Measurements from ENCODE around the gene STIM1. TPM values are rescaled to one million over a fixed set of nuclear protein-coding genes. Genes with fewer than 3 reads are reported as not detected.

Gene STIM1
- total and polyA plus RNA-seq, 2 experiments from 2014 or later = 16.1 to 60.0 TPM

DNA sequence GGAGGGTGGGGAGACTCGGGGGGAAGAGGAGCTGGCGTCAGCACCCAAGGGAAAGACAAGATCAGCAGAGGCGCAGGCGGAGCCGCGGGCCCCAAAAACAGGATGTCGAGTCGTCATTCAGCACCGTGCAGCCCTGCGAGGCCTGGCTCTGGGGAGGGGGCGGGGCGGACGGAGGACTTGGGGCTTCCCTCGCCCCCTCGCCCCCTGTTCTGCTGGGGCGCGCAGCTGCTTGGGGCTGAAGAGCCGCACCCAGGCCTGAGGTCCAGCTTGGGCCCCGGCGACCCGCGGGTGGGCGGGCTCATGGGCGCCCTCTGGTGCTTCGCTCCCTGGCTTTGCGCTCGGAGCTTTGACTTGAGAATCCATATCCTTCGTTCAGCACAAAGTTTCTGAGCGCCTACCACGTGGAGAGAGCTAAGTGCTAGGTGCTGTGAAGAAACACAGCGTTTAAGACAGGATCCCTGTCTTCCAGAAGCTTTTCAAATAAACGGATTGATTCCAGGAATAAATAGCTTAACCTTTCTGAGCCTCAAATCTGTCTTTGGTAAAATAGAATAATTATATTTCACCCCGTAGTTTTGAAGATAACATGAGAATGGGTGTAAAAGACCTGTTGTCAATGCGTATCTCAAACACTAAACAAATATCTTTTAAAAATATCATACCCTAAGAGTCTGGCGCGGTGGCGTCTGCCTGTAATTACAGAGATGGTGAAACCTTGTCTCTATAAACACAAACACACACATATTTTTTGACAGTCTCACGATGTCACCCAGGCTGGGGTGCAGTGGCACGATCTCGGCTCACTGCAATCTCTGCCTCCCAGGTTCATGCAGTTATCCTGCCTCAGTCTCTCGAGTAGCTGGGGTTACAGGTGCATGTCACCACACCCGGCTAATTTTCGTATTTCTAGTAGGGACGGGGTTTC is 13.8 kb upstream of the STIM1 start:
- peak; percentile 90 to 91 for DNase-seq (ENCODE audit: low read depth in 1 of 2, low spot score in 1 of 2)
- Histone ChIP-seq H3K4me1 (ENCODE audit: low read depth) (peaks cover 4% of the 10 kb centered on the region), H3K27me3 (no peaks in the 10 kb centered on the region), H3K9me3 (ENCODE audit: low read depth) (no peaks in the 10 kb centered on the region), H3K36me3 (no peaks in the 10 kb centered on the region), H3K27ac (peak overlapping the region; percentile 75), H3K4me3 (peak overlapping the region; percentile 91)
- TF ChIP-seq, protein P1, sequence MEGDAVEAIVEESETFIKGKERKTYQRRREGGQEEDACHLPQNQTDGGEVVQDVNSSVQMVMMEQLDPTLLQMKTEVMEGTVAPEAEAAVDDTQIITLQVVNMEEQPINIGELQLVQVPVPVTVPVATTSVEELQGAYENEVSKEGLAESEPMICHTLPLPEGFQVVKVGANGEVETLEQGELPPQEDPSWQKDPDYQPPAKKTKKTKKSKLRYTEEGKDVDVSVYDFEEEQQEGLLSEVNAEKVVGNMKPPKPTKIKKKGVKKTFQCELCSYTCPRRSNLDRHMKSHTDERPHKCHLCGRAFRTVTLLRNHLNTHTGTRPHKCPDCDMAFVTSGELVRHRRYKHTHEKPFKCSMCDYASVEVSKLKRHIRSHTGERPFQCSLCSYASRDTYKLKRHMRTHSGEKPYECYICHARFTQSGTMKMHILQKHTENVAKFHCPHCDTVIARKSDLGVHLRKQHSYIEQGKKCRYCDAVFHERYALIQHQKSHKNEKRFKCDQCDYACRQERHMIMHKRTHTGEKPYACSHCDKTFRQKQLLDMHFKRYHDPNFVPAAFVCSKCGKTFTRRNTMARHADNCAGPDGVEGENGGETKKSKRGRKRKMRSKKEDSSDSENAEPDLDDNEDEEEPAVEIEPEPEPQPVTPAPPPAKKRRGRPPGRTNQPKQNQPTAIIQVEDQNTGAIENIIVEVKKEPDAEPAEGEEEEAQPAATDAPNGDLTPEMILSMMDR (IDR thresholded peaks at IDR 0.05; ENCODE audit: low read depth, low read length) = peak; percentile 81

DNA sequence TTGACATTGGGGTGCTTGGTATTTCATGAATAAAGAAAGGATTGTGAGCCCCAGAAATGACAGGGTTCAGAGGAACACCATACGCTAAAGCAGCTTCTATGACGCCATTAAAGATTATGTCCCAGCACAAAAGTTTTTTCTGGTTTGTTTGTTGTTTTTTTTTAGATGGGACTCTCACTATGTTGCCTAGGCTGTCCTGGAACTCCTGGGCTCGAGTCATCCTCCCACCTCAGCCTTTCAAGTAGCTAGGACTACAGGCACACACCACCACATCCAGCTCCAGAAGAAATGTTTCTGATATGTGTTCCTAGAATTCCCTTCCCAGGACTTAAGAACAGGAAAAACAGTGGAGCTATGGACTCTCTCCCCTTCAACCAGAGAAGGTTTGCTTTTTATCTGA is 12.1 kb upstream of the STIM1 start:
- Histone ChIP-seq H3K4me3 (no peak overlapping the region), H3K27ac (no peak overlapping the region), H3K4me1 (ENCODE audit: low read depth) (no peaks in the 10 kb centered on the region), H3K9me3 (ENCODE audit: low read depth) (no peaks in the 10 kb centered on the region), H3K36me3 (no peaks in the 10 kb centered on the region), H3K27me3 (peaks cover 8% of the 10 kb centered on the region)
- no peak for DNase-seq (ENCODE audit: low read depth in 1 of 2, low spot score in 1 of 2)
- TF ChIP-seq, protein P1 (IDR thresholded peaks at IDR 0.05; ENCODE audit: low read depth, low read length) = no peak

DNA sequence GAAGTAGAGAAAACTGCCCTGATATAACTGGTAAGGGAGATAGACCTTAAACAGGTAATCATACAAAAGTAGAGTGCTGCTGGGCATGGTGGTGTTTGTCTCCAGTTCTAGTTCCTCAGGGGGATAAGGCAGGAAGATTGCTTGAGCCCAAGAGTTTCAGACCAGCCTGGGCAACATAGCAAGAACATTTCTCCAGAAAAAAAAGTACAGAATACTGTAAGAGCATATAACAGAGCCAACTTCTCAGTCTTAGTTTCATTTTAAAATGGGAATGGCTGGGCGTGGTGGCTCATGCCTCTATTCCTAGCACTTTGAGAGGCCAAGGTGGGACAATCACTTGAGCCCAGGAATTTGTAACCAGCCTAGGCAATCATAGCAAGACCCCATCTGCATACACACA is 10.2 kb upstream of the STIM1 start:
- no peak for DNase-seq (ENCODE audit: low read depth in 1 of 2, low spot score in 1 of 2)
- TF ChIP-seq, protein P1 (IDR thresholded peaks at IDR 0.05; ENCODE audit: low read depth, low read length) = no peak

DNA sequence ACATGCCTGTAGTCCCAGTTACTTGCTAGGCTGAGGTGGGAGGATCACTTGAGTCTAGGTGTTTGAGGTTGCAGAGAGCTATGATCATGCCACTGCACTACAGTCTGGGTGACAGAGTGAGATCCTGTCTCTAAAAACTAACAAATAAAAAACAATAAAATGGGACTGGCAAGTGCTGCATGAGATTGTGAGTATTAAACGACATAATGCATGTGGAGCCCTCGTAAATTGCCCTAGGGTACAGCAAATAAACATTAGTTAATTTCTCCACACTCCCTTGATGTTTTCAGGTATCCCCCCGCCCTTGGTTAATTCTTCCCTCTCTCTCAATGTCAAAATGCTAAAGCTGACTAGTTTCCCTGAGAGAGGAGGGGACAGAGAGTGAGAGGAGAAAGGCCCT is 9.8 kb upstream of the STIM1 start:
- H3K4me3 ChIP-seq = no peak overlapping the region
- H3K27me3 ChIP-seq = peaks cover 8% of the 10 kb centered on the region
- H3K36me3 ChIP-seq = no peaks in the 10 kb centered on the region
- no peaks in the 10 kb centered on the region for H3K4me1 ChIP-seq (ENCODE audit: low read depth)
- TF ChIP-seq, protein P1 (IDR thresholded peaks at IDR 0.05; ENCODE audit: low read depth, low read length) = no peak
- no peak for DNase-seq (ENCODE audit: low read depth in 1 of 2, low spot score in 1 of 2)
- no peak overlapping the region for H3K27ac ChIP-seq
- no peaks in the 10 kb centered on the region for H3K9me3 ChIP-seq (ENCODE audit: low read depth)

More for the DNA sequence above, 10.2 kb upstream of the STIM1 start:
- peaks cover 8% of the 10 kb centered on the region for H3K27me3 ChIP-seq
- no peaks in the 10 kb centered on the region for H3K4me1 ChIP-seq (ENCODE audit: low read depth)
- H3K36me3 ChIP-seq = no peaks in the 10 kb centered on the region
- no peak overlapping the region for H3K27ac ChIP-seq
- no peak overlapping the region for H3K4me3 ChIP-seq
- no peaks in the 10 kb centered on the region for H3K9me3 ChIP-seq (ENCODE audit: low read depth)

DNA sequence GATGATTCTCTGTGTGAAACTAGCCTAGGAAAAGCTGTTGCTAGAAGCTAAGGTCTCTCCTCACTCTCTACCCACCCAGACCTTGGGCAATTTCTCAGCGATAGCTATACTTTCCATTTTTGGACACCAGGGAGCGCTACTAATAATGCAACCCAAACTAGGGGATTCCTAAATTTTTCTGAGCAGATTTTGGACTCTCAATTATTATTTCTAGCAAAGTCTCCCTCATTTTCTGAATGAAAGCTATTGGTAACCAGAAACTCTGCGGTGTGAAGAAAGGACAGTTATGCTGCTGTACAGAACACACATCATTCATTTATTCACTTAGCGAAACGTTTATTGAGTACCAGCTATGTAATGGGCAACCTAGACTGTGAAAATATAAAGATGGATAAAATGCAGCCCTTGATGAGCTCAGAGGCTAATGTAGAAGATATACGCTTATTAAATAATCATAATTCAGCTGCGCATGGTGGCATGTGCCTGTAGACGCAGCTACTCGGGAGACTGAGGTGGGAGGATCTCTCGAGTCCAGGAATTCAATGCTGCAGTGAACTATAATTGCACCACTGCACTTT is 6.1 kb upstream of the STIM1 start:
- Histone ChIP-seq H3K4me3 (no peak overlapping the region), H3K9me3 (ENCODE audit: low read depth) (no peaks in the 10 kb centered on the region), H3K4me1 (ENCODE audit: low read depth) (no peaks in the 10 kb centered on the region), H3K27me3 (peaks cover 8% of the 10 kb centered on the region), H3K36me3 (no peaks in the 10 kb centered on the region), H3K27ac (no peak overlapping the region)
- peak; percentile 63 for DNase-seq (ENCODE audit: low read depth in 1 of 2, low spot score in 1 of 2)
- TF ChIP-seq, protein P1 (IDR thresholded peaks at IDR 0.05; ENCODE audit: low read depth, low read length) = peak; percentile 73

Measured in cardiac muscle cell (in vitro differentiated cells and primary cell).